Measurements from ENCODE around the gene PDILT.
"Not testable (repeated sequence)": the region's sequence is repeated elsewhere in the genome, so short reads cannot be mapped to it uniquely, and the experiment has no call there.

Gene PDILT, protein sequence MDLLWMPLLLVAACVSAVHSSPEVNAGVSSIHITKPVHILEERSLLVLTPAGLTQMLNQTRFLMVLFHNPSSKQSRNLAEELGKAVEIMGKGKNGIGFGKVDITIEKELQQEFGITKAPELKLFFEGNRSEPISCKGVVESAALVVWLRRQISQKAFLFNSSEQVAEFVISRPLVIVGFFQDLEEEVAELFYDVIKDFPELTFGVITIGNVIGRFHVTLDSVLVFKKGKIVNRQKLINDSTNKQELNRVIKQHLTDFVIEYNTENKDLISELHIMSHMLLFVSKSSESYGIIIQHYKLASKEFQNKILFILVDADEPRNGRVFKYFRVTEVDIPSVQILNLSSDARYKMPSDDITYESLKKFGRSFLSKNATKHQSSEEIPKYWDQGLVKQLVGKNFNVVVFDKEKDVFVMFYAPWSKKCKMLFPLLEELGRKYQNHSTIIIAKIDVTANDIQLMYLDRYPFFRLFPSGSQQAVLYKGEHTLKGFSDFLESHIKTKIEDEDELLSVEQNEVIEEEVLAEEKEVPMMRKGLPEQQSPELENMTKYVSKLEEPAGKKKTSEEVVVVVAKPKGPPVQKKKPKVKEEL

DNA sequence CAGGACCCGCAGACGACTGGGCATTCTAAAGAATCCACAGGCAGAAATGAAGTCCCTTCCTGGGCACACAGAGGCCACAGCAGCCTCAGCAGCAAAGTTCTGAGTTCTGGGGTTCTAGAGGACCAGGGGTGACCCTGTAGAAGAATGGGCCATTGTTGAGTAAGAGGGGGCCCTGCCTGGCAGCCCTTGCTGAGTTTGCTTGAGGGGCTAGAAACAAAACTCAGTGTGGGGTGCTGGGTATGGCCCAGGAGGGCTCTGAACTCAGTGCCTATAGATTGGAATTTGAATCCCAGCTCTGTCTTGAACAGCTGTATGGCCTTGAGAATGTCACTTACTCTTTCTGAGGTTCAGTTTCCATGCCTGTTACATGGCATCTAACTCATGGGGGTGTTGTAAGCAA lies at the start of gene PDILT:
PDILT (minus strand) TSS at position 101 of the 400 bp plus-strand sequence. CDS start 5,437 bp downstream, outside the sequence.
- H3K4me3 ChIP-seq (replicated peaks in 1 of 2; ENCODE audit: low read depth in 2 of 2, low read length in 2 of 2): no peak within 1 kb of the TSS
- TF ChIP-seq, protein P1, sequence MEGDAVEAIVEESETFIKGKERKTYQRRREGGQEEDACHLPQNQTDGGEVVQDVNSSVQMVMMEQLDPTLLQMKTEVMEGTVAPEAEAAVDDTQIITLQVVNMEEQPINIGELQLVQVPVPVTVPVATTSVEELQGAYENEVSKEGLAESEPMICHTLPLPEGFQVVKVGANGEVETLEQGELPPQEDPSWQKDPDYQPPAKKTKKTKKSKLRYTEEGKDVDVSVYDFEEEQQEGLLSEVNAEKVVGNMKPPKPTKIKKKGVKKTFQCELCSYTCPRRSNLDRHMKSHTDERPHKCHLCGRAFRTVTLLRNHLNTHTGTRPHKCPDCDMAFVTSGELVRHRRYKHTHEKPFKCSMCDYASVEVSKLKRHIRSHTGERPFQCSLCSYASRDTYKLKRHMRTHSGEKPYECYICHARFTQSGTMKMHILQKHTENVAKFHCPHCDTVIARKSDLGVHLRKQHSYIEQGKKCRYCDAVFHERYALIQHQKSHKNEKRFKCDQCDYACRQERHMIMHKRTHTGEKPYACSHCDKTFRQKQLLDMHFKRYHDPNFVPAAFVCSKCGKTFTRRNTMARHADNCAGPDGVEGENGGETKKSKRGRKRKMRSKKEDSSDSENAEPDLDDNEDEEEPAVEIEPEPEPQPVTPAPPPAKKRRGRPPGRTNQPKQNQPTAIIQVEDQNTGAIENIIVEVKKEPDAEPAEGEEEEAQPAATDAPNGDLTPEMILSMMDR (IDR thresholded peaks at IDR 0.05; ENCODE audit: low read depth, low read length): no peak
- DNase-seq (ENCODE audit: low read depth in 2 of 2): no peak

DNA sequence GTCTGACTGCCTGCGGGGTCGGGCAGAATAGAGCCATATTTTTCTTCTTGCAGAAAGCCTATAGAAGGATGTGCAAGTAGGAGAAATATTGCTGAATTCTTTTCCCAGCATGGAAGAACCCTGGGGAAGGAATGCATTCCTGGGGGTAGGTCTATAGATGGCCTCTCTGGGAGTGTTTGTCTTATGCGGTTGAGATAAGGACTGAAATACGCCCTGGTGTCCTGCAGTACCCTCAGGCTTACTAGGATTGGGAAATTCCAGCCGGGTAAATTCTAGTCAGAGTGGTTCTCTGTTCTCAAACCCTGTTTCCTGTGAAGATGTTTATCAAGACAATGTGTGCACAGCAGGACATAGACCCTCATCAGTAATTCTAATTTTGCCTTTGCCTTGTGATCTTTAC lies 49.1 kb upstream of the PDILT start:
- H3K4me3 ChIP-seq (replicated peaks in 1 of 2; ENCODE audit: low read depth in 2 of 2, low read length in 2 of 2); DNase-seq (ENCODE audit: low read depth in 2 of 2): not testable (repeated sequence)

DNA sequence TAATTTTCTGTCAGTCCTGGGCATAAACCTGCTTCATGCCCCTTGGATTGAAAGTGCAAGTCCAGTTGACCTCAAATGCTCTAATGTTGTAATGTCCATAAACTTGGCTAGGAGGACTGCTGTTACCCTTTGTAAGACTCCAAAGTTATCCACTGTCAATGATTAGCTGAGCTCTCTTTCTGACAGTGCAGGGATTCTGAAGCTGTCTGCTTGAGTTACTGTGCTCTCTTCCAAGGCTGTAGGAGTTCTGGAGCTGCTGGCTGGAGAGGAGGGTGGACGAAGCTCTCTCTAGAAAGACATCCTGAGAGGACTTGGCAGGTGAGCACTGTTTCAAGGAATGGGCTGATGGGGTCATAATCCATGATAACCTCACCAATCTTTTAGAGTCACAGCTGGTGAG lies 46.8 kb upstream of the PDILT start, which contains the start of gene ACSM2A:
ACSM2A (plus strand) TSS at position 158 of the 400 bp plus-strand sequence. CDS start 8,594 bp downstream, outside the sequence.
- not testable (repeated sequence) for DNase-seq (ENCODE audit: low read depth in 2 of 2); H3K4me3 ChIP-seq (replicated peaks in 1 of 2; ENCODE audit: low read depth in 2 of 2, low read length in 2 of 2)

DNA sequence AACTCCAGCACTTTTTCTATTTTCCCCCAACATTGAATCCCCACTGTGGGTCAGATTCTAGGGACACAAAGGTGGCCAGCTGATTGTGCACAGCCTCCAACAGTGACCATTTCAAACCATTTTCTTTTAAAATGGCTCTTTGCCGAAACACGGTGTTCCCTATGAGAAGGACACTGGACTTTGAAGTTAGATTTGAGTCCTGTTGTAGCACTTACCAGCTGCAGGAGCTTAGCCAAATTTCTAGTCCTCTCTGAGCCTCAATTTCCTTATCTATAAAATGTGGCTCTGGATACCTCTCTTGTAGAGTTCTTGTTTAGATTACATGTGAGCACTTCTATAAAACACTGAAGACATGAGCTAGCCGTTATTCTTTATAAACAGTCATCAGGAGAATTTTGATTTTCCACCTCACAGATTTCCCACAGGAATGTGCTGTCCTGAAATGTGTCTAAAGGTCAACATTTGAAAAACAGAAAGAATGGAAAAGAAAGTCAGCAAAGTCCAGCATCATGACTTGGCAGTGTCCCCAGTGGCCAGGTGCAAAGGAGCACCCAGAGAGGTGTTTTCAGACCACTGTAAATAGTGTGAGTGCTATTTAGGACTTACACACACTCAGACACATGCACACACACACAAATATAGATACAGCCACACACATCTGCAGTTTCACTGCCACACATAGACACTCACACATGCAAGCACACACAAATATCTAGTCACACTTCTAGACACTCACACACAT lies 42.3 kb upstream of the PDILT start:
- not testable (repeated sequence) for DNase-seq (ENCODE audit: low read depth in 2 of 2); H3K4me3 ChIP-seq (replicated peaks in 1 of 2; ENCODE audit: low read depth in 2 of 2, low read length in 2 of 2)

DNA sequence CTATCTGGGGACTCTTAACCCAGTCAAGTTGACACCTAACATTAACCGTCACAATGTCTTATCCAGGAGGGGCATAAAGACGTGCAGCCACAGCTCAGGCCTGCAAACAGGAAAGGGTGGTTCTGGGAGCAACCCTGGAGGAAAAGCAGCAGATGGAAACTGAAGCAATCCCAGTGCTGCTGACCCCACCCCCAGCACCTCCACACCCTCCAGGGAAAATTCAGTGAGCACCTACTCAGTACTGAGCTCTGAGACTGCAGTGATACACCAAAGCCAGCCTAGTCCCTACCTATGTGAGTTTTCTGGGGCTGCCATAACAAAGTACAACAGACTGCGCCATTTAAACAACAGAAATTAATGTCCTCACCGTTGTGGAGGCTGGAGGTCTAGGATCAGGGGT lies 37.3 kb upstream of the PDILT start:
- H3K4me3 ChIP-seq (replicated peaks in 1 of 2; ENCODE audit: low read depth in 2 of 2, low read length in 2 of 2); DNase-seq (ENCODE audit: low read depth in 2 of 2): not testable (repeated sequence)

DNA sequence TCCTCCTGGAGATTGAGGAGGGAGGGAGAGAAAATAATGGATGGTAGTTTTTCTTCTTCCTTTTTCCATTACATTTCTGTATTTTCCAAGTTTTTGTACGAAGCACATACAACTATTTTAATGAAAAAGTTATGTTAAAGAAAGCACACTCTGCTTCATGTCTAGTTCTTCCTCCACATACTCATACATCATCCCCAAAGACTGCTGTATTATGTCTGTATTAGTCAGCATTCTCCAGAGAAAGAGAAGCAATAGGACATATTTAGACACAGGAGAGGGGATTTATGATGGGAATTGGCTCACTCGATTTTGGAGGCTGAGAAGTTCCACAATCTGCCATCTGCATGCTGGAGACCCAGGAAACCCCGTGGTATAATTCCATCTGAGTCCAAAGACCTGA lies 36.7 kb upstream of the PDILT start:
- DNase-seq (ENCODE audit: low read depth in 2 of 2): no peak
- TF ChIP-seq, protein P1 (IDR thresholded peaks at IDR 0.05; ENCODE audit: low read depth, low read length): no peak
- H3K4me3 ChIP-seq (replicated peaks in 1 of 2; ENCODE audit: low read depth in 2 of 2, low read length in 2 of 2): no peak overlapping the region

DNA sequence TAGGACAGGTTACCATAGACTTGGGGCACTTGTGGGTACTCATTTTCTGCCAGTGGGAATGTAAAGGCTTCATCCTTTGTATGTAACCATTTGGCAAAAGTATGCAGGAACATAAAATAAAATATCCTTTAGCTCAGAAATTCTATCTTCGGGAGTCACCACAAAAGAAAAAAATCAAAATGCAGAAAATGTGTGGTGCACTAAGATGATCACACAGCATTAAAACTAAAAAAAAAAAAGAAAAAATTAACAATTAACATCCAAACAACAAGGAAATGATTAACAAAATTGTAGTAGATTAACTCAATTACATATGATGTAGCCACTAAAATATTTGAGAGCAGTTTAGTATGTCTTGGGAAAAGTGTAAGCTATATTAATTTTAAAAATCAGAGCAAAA lies 36.2 kb upstream of the PDILT start:
- DNase-seq (ENCODE audit: low read depth in 2 of 2); H3K4me3 ChIP-seq (replicated peaks in 1 of 2; ENCODE audit: low read depth in 2 of 2, low read length in 2 of 2): not testable (repeated sequence)

DNA sequence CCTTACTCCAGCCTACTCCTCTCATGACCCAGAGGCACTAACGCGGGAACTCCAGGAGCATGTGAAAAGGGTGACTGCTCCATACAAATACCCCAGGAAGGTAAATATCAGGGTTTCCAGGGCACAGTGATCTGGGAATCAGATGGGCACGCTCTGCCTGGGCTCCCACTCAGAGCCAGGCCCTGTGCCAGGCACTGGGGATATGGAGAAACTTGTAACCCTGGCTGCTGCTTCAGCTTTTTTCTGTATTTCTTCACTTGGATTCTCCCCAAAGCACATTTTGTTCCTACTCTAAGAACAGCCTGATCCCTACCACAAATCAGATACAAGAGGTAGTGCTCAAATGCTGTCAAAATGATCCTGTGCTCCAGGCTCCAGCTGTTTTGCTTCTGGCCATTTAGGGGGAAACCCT lies 35.3 kb upstream of the PDILT start:
- not testable (repeated sequence) for H3K4me3 ChIP-seq (replicated peaks in 1 of 2; ENCODE audit: low read depth in 2 of 2, low read length in 2 of 2)
- peak in 1 of 2 donors; percentile 66 for DNase-seq (ENCODE audit: low read depth in 2 of 2)

DNA sequence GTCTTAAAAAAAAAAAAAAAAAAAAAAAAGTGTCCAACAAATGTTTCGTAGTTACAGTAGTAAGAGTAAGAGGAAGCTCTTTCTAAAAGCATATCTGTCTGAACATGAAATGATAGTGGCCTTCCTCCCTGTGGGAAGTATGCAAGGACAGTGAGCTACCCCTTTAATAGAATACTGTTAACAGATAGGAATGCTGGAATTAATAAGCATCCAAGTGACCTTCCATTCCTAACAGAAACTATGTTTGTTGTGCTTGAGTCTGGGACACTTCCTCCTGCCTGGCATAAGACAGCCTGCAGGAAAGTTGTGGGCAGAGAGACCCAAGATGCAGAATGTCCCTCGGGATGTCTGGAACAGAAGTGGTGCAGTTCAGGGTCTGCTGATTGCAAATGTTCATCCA lies 34.4 kb upstream of the PDILT start:
- not testable (repeated sequence) for DNase-seq (ENCODE audit: low read depth in 2 of 2); H3K4me3 ChIP-seq (replicated peaks in 1 of 2; ENCODE audit: low read depth in 2 of 2, low read length in 2 of 2)

DNA sequence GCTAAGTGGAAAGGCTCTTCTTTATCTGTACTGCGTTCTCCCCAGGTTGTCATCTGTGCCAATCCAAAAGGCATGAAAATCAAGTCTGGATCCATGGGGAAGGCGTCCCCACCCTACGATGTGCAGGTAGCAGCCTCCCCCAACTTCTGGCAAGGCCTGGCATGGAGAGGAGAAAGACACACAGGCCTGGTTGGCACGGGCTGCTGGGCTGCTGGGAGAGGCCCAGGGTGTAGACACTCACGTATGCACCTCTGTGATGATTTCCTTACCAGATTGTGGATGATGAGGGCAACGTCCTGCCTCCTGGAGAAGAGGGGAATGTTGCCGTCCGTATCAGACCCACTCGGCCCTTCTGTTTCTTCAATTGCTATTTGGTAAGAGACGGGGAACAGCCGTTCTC lies 26.4 kb upstream of the PDILT start:
- no peak for DNase-seq (ENCODE audit: low read depth in 2 of 2)
- H3K4me3 ChIP-seq (replicated peaks in 1 of 2; ENCODE audit: low read depth in 2 of 2, low read length in 2 of 2): no peak overlapping the region
- TF ChIP-seq, protein P1 (IDR thresholded peaks at IDR 0.05; ENCODE audit: low read depth, low read length): no peak

DNA sequence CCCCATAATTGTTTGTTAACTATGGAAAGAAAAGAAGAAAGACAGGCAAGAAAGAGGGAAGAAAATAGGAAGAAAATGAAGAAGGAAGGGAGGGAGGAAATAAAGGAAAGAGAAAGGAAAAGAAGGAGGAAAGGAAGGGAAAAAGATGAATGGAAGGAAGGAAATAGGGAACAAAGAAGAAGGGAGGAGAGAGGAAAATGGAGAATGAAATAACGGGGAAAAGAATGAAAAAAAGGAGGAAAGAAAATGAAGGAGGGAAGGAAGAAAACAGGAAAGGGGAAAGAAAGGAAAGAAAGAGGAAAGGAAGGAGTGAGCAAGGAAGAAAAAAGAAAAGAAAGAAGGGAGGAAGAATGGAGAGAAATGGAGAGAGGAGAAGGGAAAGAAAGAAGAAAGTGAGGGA lies 25.9 kb upstream of the PDILT start:
- DNase-seq (ENCODE audit: low read depth in 2 of 2); H3K4me3 ChIP-seq (replicated peaks in 1 of 2; ENCODE audit: low read depth in 2 of 2, low read length in 2 of 2): not testable (repeated sequence)

DNA sequence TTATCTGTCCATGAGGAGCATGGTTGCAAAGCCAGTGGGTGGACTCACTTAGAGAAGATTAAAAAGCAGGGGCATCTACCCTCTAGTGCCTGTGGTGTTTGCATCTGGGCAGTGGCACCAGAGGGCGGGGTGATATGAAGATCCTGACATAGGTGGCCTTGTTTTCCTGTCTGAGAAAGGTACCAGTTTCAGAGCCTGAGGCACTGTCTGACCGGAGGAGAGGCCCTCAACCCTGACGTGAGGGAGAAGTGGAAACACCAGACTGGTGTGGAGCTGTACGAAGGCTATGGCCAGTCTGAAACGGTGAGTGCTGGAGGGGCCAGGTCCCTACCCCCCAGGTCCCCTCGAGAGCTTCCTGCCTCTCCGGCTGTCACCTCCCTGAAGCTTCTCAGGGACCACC lies 25.0 kb upstream of the PDILT start:
- not testable (repeated sequence) for H3K4me3 ChIP-seq (replicated peaks in 1 of 2; ENCODE audit: low read depth in 2 of 2, low read length in 2 of 2); DNase-seq (ENCODE audit: low read depth in 2 of 2)

DNA sequence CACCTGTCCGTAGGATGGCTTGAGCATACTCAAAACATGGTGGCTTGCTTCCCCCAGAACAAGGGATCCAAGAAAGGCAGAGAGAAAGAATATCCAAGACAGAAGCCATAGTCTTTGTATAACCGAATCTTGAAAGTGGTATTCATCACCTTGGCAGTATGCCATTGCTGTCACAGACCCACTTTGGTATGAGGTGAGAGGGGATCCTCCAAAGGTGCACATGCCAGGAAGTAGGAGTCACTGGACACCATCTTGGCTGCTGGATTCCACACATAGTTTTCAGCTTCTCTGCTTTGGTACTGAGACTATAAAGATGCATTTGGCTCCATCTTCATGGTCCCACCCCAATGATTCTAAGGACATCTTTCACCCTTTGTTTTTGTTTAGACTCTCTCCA lies 22.9 kb upstream of the PDILT start:
- H3K4me3 ChIP-seq (replicated peaks in 1 of 2; ENCODE audit: low read depth in 2 of 2, low read length in 2 of 2); DNase-seq (ENCODE audit: low read depth in 2 of 2): not testable (repeated sequence)
